C4-2B (cell line): Measurements from ENCODE around the gene NHSL2.

Experiments
- H3K27ac ChIP-seq: fragments of 450-650 bp; 2 replicates; pipeline ENCODE4 v1.5.1; 2017
- ZFX ChIP-seq: fragments of 450-650 bp; IDR thresholded peaks from 2 replicates; pipeline ENCODE4 v1.6.1; 2017
- TF ChIP-seq, protein P1 (sequence below): fragments of 450-650 bp; conservative IDR thresholded peaks from 2 replicates; pipeline ENCODE4 v1.5.1; 2017; ENCODE audit warnings: mild to moderate bottlenecking

NHSL2 gene

DNA sequence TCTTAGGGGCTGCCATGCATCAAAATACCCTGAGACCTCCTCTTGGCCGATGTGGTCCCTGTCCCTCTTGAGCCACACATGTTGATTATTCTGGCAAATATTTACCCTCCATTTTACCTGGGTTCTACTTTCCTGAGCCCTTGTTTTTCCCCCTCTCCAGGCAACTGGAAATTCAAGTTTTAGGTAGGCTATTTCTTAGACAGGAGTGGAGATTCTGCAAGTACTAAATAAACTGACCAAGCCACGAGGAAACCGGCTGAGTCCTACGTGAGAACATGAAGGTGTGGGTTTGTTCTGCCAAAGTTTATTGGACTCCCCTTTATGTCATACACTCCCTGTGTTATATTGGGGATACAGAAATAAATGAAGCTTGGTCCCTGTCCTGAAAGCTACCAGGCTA is 133.0 kb downstream of the NHSL2 start:
- H3K27ac ChIP-seq, result no peak overlapping the region
- TF ChIP-seq, protein P1, sequence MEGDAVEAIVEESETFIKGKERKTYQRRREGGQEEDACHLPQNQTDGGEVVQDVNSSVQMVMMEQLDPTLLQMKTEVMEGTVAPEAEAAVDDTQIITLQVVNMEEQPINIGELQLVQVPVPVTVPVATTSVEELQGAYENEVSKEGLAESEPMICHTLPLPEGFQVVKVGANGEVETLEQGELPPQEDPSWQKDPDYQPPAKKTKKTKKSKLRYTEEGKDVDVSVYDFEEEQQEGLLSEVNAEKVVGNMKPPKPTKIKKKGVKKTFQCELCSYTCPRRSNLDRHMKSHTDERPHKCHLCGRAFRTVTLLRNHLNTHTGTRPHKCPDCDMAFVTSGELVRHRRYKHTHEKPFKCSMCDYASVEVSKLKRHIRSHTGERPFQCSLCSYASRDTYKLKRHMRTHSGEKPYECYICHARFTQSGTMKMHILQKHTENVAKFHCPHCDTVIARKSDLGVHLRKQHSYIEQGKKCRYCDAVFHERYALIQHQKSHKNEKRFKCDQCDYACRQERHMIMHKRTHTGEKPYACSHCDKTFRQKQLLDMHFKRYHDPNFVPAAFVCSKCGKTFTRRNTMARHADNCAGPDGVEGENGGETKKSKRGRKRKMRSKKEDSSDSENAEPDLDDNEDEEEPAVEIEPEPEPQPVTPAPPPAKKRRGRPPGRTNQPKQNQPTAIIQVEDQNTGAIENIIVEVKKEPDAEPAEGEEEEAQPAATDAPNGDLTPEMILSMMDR, result no peak
- TF ChIP-seq ZFX, result no peak

DNA sequence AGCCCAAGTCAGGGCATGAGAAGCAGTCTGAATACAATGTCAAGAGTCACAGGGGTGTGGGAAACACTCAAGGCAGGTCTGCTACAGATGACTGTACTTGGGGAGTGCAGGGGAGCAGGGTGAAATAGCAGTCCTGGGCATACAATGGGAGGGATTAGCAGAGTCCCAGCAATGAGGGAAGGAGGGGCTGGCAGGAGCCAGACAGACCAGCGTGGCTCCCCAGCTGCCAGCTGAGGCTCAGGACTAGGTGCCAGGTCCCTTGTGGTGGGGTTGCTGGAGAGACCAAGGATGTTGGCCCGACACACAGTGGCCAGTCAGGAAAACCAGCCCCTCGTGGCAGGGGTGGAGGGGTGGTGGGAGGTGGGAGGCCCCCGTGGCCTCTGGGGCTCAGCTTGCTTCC is 134.5 kb downstream of the NHSL2 start:
- TF ChIP-seq, protein P1, result no peak
- no peak for TF ChIP-seq ZFX
- H3K27ac ChIP-seq, result peak overlapping the region; percentile 71

DNA sequence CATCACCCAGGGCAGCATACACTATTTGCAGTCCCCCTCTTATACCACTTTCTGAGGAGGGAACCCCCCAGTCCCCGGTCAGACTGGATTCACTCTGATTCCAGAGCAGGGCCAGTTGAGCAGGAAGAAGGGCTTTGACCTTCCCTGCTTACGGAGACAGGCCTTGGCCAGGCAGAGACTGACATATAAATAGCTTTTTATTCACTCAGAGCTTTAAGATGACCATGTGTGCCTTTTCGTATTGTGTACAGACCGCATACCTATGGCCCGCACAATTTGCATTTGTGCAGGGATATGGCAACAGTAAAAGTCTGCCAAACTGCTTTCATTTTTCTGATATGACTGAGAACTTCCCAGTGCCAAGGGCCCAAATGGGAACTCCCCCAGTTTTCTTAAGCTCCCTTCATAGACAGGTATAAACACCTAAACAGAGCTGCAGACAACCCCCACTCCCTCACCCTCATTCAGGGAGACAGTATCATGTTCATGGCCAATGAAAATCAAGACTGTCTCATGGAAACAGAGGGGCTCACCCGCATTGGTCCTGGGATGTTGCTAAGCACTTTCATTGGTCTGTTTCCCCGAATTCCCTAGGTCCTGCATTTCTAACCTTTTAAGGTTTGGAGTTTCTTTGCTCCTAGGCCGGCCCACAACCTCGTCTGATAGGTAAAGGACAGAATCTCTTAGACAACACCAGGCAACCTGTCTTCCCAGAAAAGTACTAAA is 135.1 kb downstream of the NHSL2 start:
- TF ChIP-seq, protein P1, result no peak
- TF ChIP-seq ZFX, result no peak
- H3K27ac ChIP-seq, result peak overlapping the region; percentile 71

DNA sequence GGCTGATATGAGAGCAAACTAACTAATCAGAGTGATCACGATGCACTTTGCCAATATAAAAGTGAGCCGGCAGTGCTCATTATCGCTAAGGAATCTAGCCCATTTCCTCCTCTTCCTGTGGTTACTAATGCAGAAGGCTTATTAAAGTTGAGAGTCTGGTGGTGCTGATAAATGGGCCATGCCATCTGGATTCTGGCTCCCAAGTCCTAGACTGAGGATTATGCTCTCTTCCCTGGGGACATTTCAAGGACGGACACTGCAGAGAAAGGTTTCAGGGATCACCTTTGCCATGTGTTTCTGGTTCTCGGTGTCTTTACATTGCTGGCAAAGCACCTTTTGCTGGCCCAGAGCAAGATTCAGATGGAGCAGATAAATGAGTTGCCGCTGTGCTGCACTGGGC is 135.8 kb downstream of the NHSL2 start:
- H3K27ac ChIP-seq, result peak overlapping the region; percentile 71
- no peak for TF ChIP-seq ZFX
- TF ChIP-seq, protein P1, result no peak

DNA sequence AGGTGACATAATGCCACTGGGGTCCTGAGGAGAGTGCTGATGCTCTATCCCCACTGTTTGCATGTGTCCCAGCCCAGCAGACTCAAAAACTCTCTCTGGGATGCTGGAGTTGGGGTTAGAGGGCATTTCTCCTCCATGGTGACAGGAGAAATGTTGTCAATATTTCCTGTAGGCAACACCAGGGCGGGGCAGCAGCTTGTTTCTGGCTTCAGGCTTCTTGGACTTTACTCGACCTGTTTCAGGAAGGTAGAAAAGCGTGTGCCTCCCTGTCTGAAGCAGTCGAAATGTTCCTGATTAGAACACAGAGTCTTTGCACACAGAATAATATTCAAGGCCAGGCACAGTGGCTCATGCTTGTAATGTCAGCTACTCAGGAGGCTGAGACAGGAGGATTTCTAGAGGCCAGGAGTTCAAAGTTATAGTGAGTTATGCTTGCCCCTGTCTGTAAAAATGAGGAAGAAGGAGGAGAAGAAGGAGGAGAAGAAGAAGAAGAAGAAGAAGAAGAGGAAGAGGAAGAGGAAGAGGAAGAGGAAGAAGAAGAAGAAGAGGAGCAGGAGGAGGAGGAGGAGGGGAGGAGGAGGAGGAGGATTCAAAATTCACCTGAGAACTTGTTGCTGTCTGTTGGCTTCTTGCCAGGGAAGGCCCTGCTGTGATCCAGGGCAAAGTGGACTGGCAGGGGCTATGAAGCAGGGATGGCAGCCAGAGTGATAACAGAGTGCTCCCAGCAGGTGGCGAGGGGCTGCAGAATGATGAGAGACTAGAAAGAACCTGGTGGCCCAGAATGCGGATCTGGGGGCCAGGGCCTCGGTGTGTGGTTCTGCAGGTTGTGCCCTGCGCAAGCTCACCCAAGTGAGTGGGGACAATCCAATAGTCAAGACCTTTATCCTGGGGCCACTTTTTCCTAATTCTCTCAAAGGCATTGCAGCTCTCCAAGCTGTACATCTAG is 138.1 kb downstream of the NHSL2 start:
- H3K27ac ChIP-seq, result peak overlapping the region; percentile 33; the same call in 1 of the 2 replicates
- TF ChIP-seq ZFX, result no peak
- TF ChIP-seq, protein P1, result no peak

DNA sequence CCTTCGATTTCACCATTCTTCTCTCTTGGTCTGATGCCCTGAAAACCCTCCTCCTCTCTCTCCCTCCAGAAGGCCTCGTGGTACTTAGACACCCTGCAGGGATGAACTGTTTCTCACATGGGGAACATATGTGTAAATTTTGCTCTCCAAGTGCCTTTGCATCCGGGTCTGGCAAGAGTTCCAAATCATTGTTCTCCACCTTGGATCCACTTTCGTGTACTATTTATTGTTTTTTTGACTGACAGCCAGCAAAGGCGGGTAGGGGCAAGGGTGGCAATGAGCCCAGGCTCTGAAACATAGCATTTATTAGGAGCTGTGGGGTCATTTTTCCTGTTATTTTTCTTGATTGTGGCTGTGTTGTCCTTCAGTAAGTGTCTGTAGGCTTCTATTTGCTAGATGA is 139.4 kb downstream of the NHSL2 start:
- TF ChIP-seq ZFX, result no peak
- TF ChIP-seq, protein P1, result no peak
- H3K27ac ChIP-seq, result peak overlapping the region; percentile 33; the same call in 1 of the 2 replicates

DNA sequence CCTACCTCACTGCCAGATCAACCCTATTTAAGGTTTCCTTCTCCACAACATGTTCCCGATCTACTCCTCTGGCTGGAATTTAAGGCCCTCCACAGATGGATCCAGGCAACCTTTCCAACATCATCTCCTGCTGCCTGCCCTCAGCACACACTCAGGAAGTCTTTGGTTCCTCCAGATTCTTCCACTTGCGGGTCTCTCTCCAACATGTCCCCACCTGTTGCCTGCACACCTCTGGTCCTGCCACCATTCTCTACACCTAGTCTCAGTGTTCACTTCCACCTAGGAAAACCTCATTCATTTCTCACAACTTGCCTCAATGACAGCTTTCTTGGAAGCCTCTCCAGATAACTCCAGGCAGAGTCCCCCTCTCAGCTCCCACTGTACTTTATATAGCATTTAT is 140.9 kb downstream of the NHSL2 start:
- TF ChIP-seq, protein P1, result no peak
- no peak for TF ChIP-seq ZFX

More for the DNA sequence above, 140.9 kb downstream of the NHSL2 start:
- H3K27ac ChIP-seq, result no peak overlapping the region
